GM12873 (cell line): Measurements from ENCODE around the gene COPZ2.

ENCODE experiments used
- TF ChIP-seq, protein P1 (sequence below): IDR thresholded peaks from 2 replicates; pipeline ENCODE4 v1.5.1; 2012; ENCODE audit warnings: low read depth, mild to moderate bottlenecking, moderate library complexity, low read length, control low read depth; ENCODE audit not compliant: insufficient read depth; ENCODE audit errors: missing control alignments

The COPZ2 gene

DNA sequence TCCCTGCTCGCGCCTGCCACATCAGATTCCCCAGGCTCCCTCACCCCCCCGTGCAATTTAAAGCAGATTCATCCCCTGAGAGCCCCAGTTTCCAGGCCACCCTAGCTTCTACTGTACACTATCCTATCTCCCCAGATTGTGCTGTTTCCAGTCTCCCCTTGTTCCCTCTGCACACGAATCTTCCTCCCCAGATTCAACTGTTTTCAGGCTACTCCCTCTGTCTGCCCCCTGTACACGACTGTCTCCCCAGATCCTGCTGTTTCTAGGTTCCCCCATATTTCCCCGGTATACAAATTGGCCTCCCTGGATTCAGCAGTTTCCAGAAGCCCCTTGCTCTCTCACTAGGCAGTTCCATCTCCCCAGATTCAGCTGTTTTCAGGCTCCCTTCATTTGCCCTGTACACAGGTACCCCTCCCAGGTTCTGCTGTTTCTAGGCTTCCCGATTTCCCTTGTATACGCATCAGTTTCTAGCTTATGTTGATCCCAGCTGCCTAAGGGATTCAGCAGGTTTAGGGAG, 22.9 kb downstream of the COPZ2 start:
- TF ChIP-seq, protein P1, sequence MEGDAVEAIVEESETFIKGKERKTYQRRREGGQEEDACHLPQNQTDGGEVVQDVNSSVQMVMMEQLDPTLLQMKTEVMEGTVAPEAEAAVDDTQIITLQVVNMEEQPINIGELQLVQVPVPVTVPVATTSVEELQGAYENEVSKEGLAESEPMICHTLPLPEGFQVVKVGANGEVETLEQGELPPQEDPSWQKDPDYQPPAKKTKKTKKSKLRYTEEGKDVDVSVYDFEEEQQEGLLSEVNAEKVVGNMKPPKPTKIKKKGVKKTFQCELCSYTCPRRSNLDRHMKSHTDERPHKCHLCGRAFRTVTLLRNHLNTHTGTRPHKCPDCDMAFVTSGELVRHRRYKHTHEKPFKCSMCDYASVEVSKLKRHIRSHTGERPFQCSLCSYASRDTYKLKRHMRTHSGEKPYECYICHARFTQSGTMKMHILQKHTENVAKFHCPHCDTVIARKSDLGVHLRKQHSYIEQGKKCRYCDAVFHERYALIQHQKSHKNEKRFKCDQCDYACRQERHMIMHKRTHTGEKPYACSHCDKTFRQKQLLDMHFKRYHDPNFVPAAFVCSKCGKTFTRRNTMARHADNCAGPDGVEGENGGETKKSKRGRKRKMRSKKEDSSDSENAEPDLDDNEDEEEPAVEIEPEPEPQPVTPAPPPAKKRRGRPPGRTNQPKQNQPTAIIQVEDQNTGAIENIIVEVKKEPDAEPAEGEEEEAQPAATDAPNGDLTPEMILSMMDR, result no peak

DNA sequence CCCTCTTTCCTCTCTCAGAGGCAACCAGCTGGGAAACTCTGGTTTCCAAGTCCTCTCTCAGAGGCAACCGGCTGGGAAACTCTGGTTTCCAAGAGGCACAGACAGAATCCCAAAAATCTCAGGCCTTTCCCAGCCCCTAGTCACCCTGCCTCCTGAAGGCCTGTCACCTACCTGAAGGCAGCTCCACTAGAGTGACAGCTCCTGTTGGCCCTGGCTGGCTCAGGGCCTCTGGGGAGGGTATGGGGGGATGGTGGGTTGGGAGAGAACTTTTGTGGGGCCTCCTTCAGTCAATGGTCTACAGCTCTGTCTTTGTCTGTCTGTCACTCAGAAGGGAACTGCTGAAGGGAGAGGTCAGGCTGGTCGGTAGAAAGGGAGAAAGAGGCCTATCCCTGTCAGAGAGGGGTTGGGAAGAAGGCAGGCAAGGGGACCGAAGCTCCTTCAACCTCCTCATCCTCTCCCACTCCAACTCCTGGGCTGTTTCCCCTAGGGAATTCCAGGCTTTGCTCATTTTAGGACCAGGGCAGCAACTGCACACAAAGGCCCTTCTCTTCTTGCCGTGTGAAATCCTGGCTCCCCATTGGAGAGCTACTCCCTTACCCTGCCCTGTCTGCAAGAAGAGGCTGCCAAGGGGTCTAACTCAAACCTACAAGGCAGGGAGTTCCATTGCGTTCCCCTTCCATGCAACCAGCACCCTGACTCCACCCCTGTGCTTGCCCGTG, 23.6 kb downstream of the COPZ2 start:
- TF ChIP-seq, protein P1, result no peak

DNA sequence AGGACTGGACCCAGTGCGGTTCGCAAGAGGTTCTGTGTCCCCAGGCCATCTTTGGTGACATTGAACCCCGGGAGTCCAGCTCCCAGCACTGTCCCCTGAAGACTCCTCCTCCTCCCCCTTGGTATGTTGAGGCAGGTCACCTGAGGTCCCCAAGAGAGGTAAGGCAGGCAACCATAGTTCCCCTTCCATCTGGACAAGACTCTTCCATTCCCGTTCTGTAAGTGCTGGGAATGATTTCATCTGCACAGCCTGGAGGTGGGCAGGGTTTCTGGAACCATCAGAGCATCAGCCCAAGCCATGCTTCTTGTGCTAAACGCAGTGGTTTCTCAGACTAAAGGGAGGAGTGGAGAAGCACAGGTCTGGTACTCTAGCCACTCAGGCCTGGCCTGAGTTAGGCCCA, 24.9 kb downstream of the COPZ2 start:
- TF ChIP-seq, protein P1, result no peak

DNA sequence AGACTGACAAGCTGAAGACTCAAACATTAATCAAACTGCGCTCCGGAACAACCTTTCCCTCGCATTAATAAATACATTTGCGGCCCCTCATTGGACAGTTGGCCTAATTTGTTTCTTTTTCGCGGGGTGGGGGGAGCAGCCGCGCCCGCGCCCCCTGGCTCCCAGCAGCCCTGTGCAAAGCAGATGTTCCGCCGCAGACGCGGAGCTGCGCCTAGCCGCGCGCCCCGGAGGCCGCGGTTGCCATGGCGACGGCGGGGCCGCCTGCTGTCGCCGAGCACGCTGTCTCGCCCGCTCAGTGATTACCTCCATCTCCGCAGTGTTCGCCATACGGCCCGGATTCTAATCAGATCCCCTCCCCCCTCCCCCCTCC, 25.5 kb downstream of the COPZ2 start:
- TF ChIP-seq, protein P1, result no peak

DNA sequence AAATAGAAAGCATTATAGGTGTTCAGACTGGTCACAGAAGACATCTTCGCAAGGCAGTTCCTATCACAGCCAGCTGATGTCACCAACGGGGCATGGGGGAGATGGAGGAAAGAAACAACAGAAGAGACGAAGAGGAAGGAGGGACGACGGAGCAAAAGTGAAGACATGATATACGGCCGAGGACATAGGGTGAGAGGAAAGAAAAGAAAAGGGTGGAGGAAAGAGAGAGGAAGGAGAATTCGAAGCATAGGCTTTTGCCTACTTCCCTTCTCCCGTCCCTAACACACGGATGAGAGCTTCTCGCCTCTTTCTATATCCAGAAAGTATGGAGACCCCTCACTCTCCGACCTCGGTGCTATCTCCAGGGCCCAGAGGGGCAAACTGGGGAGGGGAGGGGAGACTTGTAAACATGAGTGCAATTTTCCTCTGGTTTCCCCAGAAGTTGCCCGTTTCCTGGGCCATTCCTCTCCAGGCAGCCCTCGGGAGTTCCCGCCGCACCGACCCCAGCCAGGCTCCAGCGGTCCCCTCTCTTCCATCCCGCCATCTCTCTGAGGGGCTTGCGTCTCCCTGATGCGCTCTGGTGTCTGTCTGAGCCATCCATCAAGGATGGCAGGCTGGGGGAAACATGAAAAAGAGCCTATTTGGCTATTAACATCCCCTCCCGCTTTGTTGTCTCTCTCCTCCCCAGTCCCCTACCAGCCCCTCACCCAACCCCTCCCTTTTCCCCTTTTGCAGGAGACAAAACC, 26.0 kb downstream of the COPZ2 start:
- TF ChIP-seq, protein P1, result peak; percentile 75

DNA sequence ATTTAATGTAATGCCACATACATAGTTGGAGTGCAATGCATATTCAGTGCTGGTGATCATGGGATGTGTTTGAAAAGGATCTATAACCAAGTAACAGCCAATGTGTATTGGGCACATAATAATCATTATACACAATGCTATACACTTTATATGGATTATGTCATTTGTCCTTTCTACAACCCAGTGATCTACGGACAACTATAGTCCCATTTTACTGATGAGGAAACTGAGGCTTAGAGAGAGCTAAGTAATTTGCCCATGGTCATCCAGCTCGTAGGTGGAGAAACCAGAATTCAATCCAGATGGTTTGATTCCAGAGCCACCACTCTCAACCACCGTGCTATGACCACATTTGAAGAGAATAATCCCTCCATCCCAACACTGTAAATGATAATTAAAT, 27.4 kb downstream of the COPZ2 start:
- TF ChIP-seq, protein P1, result no peak

DNA sequence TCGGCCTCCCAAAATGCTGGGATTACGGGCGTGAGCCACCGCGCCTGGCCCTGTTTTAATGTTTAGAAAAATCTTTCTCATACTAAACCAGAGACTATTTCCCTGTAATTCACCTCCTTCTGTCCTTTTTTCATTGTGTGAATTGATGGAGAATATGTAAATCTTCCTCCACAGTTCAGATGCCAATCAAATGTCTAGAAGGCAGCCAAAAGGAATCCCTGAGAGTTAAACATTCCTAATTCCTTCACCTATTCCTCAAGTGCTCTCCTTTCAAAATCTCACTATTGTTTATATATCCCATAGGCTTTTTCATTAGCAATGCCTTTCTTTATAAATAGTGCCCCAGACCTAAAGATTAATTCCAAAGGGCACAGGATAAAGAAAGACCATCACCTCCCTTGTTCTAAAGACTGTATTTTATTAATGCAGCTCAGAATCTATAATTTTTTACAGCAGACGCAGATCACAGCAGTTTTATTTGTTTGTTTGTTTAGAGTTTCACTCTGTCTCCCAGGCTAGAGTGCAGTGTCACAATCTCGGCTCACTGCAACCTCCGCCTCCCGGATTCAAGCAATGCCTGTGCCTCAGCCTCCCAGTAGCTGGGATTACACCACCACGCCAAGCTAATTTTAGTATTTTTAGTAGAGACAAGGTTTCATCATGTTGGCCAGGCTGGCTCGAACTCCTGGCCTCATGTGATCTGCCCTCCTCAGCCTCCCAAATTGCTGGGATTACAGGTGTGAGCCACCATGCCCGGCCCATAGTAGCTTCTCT, 30.5 kb downstream of the COPZ2 start:
- TF ChIP-seq, protein P1, result no peak
